CD4-positive, alpha-beta T cell treated with Interleukin-6 at 100 ng/mL for 8 hours (primary cell): ENCODE data around the gene MIB1.
"Not testable (repeated sequence)": the region's sequence is repeated elsewhere in the genome, so short reads cannot be mapped to it uniquely, and the experiment has no call there.

Experiments used
- DNase-seq: peaks from one replicate; pipeline ENCODE4 v3.0.0-alpha.2; 2020; ENCODE audit warnings: mixed read lengths, low spot score

The MIB1 gene

GRCh38 chr18:21743166-21743832 lies 2.7 kb downstream of the MIB1 start:
- no peak for DNase-seq

GRCh38 chr18:21745231-21745630 lies 4.6 kb downstream of the MIB1 start:
- DNase-seq, result no peak

GRCh38 chr18:21747268-21747667 lies 6.7 kb downstream of the MIB1 start:
- no peak for DNase-seq

GRCh38 chr18:21747764-21748693 lies 7.4 kb downstream of the MIB1 start:
- DNase-seq, result no peak

- DNase-seq, result no peak
Measured at GRCh38 chr18:21757833-21758232, 17.2 kb downstream of the MIB1 start.

GRCh38 chr18:21759836-21760235 lies 19.2 kb downstream of the MIB1 start:
- no peak for DNase-seq

- DNase-seq, result no peak
Measured at GRCh38 chr18:21760321-21760720, 19.7 kb downstream of the MIB1 start.

GRCh38 chr18:21761471-21762115 lies 21.0 kb downstream of the MIB1 start:
- no peak for DNase-seq

- DNase-seq, result no peak
Measured at GRCh38 chr18:21762181-21762772, 21.7 kb downstream of the MIB1 start.

- no peak for DNase-seq
Measured at GRCh38 chr18:21763846-21764646, 23.5 kb downstream of the MIB1 start.

GRCh38 chr18:21769206-21769605 lies 28.6 kb downstream of the MIB1 start:
- DNase-seq, result no peak

GRCh38 chr18:21774722-21775121 lies 34.1 kb downstream of the MIB1 start:
- no peak for DNase-seq

- DNase-seq, result no peak
Measured at GRCh38 chr18:21777814-21778213, 37.2 kb downstream of the MIB1 start.

GRCh38 chr18:21786526-21786925 lies 45.9 kb downstream of the MIB1 start:
- DNase-seq, result no peak

GRCh38 chr18:21796089-21796488 lies 55.5 kb downstream of the MIB1 start:
- DNase-seq, result not testable (repeated sequence)

GRCh38 chr18:21798126-21798525 lies 57.5 kb downstream of the MIB1 start:
- DNase-seq, result no peak

- no peak for DNase-seq
Measured at GRCh38 chr18:21799721-21800120, 59.1 kb downstream of the MIB1 start.

GRCh38 chr18:21803495-21803894 lies 62.9 kb downstream of the MIB1 start:
- DNase-seq, result no peak

- DNase-seq, result no peak
Measured at GRCh38 chr18:21805771-21806366, 65.3 kb downstream of the MIB1 start.

- no peak for DNase-seq
Measured at GRCh38 chr18:21808185-21808584, 67.6 kb downstream of the MIB1 start.

- no peak for DNase-seq
Measured at GRCh38 chr18:21809725-21810124, 69.1 kb downstream of the MIB1 start.
